Glutamatergic neuron (in vitro differentiated cells): ENCODE measurements around the gene IRAK1. TPM values are rescaled to one million over a fixed set of nuclear protein-coding genes. Genes with fewer than 3 reads are reported as not detected.
"Not testable (repeated sequence)": the region's sequence is repeated elsewhere in the genome, so short reads cannot be mapped to it uniquely, and the experiment has no call there.

ENCODE experiments used
- DNase-seq: peaks from one replicate; pipeline ENCODE4 v3.0.0; 2022
- H3K27ac Mint-ChIP-seq: one replicate; pipeline ENCODE4 v1.8.0; 2020; ENCODE audit warnings: mild to moderate bottlenecking, mixed read lengths, inconsistent platforms; ENCODE audit not compliant: unreplicated experiment
- H3K27me3 Mint-ChIP-seq: one replicate; pipeline ENCODE4 v1.8.0; 2020; ENCODE audit warnings: mild to moderate bottlenecking, moderate library complexity, mixed read lengths, inconsistent platforms; ENCODE audit not compliant: unreplicated experiment
- H3K36me3 Mint-ChIP-seq: one replicate; pipeline ENCODE4 v1.8.0; 2020; ENCODE audit warnings: mild to moderate bottlenecking, mixed read lengths, inconsistent platforms; ENCODE audit not compliant: unreplicated experiment
- H3K4me1 Mint-ChIP-seq: one replicate; pipeline ENCODE4 v1.8.0; 2020; ENCODE audit warnings: mild to moderate bottlenecking, low read depth, mixed read lengths, inconsistent platforms; ENCODE audit not compliant: unreplicated experiment
- H3K4me3 Mint-ChIP-seq: one replicate; pipeline ENCODE4 v1.8.0; 2020; ENCODE audit warnings: mild to moderate bottlenecking, mixed read lengths, inconsistent platforms; ENCODE audit not compliant: unreplicated experiment
- H3K9me3 Mint-ChIP-seq: one replicate; pipeline ENCODE4 v1.8.0; 2020; ENCODE audit warnings: mild to moderate bottlenecking, moderate library complexity, mixed read lengths, inconsistent platforms; ENCODE audit not compliant: unreplicated experiment
- total RNA-seq: library from RNA; stranded (reverse); fragmentation: NEBNext Ultra II Directional; extraction: Animal tissue kit (Norgen Biotek cat#: 25700); gene quantifications from one replicate; pipeline ENCODE4 v1.2.1, GENCODE V29; 2021; ENCODE audit not compliant: unreplicated experiment
- TF ChIP-seq, protein P1 (sequence below): fragments of 200-600 bp; sonication (generic); IDR thresholded peaks from one replicate; pipeline ENCODE4 v1.5.0; 2021; ENCODE audit not compliant: partially characterized antibody, unreplicated experiment

Gene IRAK1
- total RNA-seq, 1 donor from 2014 or later: 60.3 TPM

DNA sequence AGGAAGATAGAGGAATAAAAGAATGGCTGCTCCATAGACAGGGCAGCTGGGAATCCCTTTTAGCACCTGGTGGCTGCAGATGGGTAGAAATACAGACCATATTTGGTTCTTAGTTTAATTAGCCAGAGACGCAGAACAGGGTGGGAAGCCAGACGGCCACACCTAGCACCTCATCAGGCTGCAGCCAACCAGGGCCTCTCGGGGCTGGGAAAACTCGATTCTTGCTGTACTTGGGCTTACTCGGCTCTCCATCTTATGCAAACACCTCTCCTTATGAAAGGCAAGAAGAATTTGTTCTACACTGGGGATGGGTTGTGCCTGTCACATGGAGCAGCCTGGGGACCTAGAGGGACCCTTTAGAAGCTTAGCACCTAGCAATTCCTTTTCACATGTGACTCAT lies 19.7 kb downstream of the IRAK1 start:
- TF ChIP-seq, protein P1, sequence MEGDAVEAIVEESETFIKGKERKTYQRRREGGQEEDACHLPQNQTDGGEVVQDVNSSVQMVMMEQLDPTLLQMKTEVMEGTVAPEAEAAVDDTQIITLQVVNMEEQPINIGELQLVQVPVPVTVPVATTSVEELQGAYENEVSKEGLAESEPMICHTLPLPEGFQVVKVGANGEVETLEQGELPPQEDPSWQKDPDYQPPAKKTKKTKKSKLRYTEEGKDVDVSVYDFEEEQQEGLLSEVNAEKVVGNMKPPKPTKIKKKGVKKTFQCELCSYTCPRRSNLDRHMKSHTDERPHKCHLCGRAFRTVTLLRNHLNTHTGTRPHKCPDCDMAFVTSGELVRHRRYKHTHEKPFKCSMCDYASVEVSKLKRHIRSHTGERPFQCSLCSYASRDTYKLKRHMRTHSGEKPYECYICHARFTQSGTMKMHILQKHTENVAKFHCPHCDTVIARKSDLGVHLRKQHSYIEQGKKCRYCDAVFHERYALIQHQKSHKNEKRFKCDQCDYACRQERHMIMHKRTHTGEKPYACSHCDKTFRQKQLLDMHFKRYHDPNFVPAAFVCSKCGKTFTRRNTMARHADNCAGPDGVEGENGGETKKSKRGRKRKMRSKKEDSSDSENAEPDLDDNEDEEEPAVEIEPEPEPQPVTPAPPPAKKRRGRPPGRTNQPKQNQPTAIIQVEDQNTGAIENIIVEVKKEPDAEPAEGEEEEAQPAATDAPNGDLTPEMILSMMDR: no peak
- peaks cover 18% of the 10 kb centered on the region for H3K4me1 Mint-ChIP-seq
- H3K27me3 Mint-ChIP-seq: peaks cover 2% of the 10 kb centered on the region
- H3K27ac Mint-ChIP-seq: peak overlapping the region; percentile 64
- no peak overlapping the region for H3K4me3 Mint-ChIP-seq
- DNase-seq: no peak
- no peaks in the 10 kb centered on the region for H3K36me3 Mint-ChIP-seq
- peaks cover 6% of the 10 kb centered on the region for H3K9me3 Mint-ChIP-seq

DNA sequence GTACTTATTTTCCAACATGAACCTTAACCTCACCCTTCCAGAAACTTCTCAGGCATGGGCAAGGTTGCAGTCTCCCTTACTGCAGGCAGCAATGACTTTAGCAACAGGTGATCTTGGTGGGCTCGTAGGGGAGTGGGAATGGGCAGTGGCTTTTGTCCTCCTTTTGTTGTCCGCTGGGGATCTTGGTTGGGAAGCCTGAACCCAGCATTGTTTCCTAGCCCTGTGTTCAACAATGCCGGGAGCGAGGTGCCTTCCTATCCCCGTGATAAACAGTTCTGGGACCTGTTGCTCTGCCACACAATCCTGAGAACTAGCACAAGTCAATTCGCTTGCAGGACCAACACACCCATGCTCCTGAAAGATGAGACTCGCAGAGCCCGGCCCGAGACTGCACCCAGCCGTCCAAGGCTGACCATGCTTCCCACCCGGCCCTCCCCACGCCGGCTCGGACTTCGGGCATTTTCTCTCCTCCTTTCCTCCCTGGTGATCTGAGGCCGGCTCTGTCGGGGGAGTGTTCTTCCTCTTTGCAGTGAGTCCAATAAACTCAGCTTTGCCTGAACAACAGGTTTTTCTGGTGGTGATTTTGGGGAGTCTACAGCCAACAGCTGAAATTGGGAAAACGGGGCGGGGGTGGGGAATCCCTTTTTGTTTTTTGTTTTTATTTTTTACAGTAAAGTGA lies 20.2 kb downstream of the IRAK1 start:
- no peak for DNase-seq
- peaks cover 6% of the 10 kb centered on the region for H3K9me3 Mint-ChIP-seq
- H3K27me3 Mint-ChIP-seq: peaks cover 2% of the 10 kb centered on the region

DNA sequence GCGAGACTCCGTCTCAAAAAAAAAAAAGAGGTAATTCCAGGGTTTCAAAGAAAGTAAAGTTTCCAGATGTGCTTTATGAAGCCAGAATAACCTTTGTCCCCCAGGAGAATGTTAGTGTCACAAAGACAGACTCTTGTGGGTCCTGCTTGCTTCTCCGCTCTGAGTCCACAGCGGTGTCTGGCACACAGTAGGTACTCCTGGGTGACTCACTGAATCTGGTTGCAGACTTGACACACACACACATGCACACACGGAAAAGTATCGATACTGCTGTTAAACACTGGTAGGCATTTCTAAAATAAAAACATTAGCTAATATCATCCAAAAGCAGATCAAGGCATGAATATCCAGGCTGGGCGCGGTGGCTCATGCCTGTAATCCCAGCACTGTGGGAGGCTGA lies 24.2 kb downstream of the IRAK1 start:
- H3K4me3 Mint-ChIP-seq: no peak overlapping the region
- H3K27me3 Mint-ChIP-seq: peaks cover 2% of the 10 kb centered on the region
- no peaks in the 10 kb centered on the region for H3K36me3 Mint-ChIP-seq
- no peak for DNase-seq
- peaks cover 3% of the 10 kb centered on the region for H3K4me1 Mint-ChIP-seq
- no peak overlapping the region for H3K27ac Mint-ChIP-seq
- H3K9me3 Mint-ChIP-seq: peaks cover 2% of the 10 kb centered on the region
- TF ChIP-seq, protein P1: no peak

More for the DNA sequence above, 20.2 kb downstream of the IRAK1 start:
- Mint-ChIP-seq H3K4me1 (peaks cover 16% of the 10 kb centered on the region), H3K4me3 (no peak overlapping the region), H3K36me3 (no peaks in the 10 kb centered on the region), H3K27ac (peak overlapping the region; percentile 64)
- TF ChIP-seq, protein P1: no peak

DNA sequence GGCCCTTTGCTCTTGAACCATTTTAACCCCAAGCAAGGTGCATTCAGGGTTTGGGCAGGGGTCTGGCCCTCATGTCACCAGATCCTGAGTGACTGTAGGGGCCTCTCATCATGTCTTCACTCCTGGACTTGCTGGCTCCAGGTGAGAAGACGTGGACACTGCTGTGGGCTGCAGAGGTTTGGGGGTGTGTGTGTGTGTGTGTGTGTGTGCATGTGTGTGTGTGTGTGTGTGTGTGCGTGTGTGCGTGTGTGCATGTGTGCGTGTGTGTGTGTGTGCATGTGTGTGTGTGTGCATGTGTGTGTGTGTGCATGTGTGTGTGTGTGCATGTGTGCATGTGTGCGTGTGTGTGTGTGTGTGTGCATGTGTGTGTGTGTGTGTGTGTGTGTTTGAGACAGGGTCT lies 25.3 kb downstream of the IRAK1 start:
- not testable (repeated sequence) for H3K27me3 Mint-ChIP-seq, H3K9me3 Mint-ChIP-seq, H3K4me1 Mint-ChIP-seq, H3K36me3 Mint-ChIP-seq, DNase-seq, H3K27ac Mint-ChIP-seq, H3K4me3 Mint-ChIP-seq

DNA sequence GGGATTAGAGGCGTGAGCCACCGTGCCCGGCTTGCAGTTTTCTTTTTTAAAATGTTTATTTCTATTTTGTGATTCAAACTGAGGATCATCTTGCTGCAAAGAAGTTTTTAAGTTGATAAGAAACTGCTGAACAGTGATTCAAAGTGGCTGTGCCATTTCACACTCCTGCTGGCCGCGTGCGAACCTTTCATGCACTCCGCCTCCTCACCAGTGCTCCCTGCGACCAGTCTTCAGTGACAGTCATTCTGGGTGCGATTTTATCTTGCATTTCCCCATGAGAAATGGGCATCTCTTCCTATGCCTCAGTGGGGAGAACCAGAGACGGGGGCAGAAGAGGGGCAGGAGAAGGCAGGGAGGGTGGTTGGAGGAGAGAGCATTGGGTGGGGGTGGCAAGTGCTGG lies 25.7 kb downstream of the IRAK1 start:
- H3K4me3 Mint-ChIP-seq: no peak overlapping the region
- TF ChIP-seq, protein P1: no peak
- H3K27me3 Mint-ChIP-seq: peaks cover 2% of the 10 kb centered on the region
- peaks cover 1% of the 10 kb centered on the region for H3K4me1 Mint-ChIP-seq
- no peak for DNase-seq
- no peaks in the 10 kb centered on the region for H3K36me3 Mint-ChIP-seq
- no peak overlapping the region for H3K27ac Mint-ChIP-seq
- peaks cover 2% of the 10 kb centered on the region for H3K9me3 Mint-ChIP-seq
